ENCODE results near the gene MDFI.

Gene MDFI

DNA sequence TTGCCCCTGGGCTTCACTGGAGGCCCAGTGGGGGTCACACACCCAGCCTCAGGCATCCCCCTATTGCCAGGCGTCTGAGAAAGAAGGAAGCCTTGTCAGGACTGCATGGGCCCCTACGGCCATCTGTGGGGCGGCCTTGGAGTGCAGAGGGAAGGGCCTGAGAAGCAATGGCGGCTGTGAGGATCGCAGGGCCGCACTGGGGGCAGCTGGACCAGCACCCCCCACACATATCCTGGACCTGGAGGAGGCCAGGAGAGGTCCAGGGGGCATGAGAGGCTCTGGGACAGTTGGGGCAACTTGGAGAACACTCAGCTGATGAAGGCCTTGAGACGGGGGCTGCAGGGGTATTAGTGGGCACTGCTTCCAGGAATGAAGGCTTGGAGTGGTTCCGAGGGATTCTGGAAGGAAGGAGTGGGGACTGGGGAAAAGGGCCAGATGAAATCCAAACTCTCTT is 16.5 kb downstream of the MDFI start:
- no peak for TF ChIP-seq SUZ12 (IDR thresholded peaks at IDR 0.05; ENCODE audit: extremely low read depth, insufficient read depth, insufficient read length)
- no peak for TF ChIP-seq YY1 (IDR thresholded peaks at IDR 0.05; ENCODE audit: insufficient read depth, insufficient read length)
- TF ChIP-seq ZNF274 (IDR thresholded peaks at IDR 0.05; ENCODE audit: low read depth, low read length) = no peak
- DNase-seq (ENCODE audit: low read depth, low spot score) = no peak
- Histone ChIP-seq H3K36me3 (ENCODE audit: insufficient read depth, insufficient read length, low read length) (peaks cover 25% of the 10 kb centered on the region), H3K9ac (ENCODE audit: insufficient read length, low read depth) (no peak overlapping the region), H3K9me3 (ENCODE audit: insufficient read depth, low read length) (no peaks in the 10 kb centered on the region), H3K4me3 (ENCODE audit: insufficient read length, low read depth) (no peak overlapping the region), H3K4me1 (ENCODE audit: insufficient read depth, insufficient read length) (peaks cover 12% of the 10 kb centered on the region), H3K27me3 (ENCODE audit: insufficient read depth, insufficient read length) (no peaks in the 10 kb centered on the region)

DNA sequence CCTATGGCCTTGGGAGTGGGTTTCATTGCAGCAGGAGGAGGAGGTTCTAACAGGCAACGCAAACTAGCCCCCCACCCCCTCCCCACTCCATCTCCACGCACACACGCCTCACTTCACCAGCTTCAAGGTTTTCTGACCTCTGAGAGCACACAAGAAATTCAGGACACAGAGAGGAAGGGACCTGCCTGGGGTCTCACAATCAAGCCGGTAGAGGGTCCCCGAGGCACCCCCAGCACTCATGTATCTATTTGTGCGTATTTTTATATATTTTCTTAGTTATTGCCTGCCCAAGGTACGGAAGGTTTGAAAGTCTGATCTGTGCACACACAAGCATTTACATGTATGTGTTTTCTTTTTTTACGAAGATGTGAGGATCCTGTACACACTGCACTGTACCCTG is 16.9 kb downstream of the MDFI start:
- H3K4me3 ChIP-seq (ENCODE audit: insufficient read length, low read depth) = no peak overlapping the region
- DNase-seq (ENCODE audit: low read depth, low spot score) = no peak
- H3K9ac ChIP-seq (ENCODE audit: insufficient read length, low read depth) = peak overlapping the region; percentile 32
- no peaks in the 10 kb centered on the region for H3K9me3 ChIP-seq (ENCODE audit: insufficient read depth, low read length)
- H3K36me3 ChIP-seq (ENCODE audit: insufficient read depth, insufficient read length, low read length) = peaks cover 21% of the 10 kb centered on the region
- peaks cover 12% of the 10 kb centered on the region for H3K4me1 ChIP-seq (ENCODE audit: insufficient read depth, insufficient read length)
- no peaks in the 10 kb centered on the region for H3K27me3 ChIP-seq (ENCODE audit: insufficient read depth, insufficient read length)
- TF ChIP-seq YY1 (IDR thresholded peaks at IDR 0.05; ENCODE audit: insufficient read depth, insufficient read length) (no peak), SUZ12 (IDR thresholded peaks at IDR 0.05; ENCODE audit: extremely low read depth, insufficient read depth, insufficient read length) (no peak), ZNF274 (IDR thresholded peaks at IDR 0.05; ENCODE audit: low read depth, low read length) (no peak)

DNA sequence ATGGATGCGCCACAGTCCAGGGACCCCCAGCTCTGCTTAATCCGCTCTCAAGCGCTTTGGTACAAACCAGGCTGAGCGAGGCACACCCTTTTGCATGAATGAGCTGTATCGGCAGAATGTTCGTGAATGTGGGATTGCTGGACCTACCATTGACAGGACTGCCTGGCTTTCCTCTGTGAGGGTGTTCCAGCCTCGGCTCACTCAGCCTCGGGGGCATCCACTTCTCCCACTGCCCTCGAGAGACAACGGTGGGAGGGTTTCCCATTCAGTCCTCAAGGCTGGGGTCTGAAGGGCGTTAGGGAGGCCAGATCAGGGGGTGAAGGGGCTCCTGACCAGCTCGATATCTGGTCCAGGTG is 17.4 kb downstream of the MDFI start:
- DNase-seq (ENCODE audit: low read depth, low spot score) = no peak
- Histone ChIP-seq H3K4me3 (ENCODE audit: insufficient read length, low read depth) (no peak overlapping the region), H3K36me3 (ENCODE audit: insufficient read depth, insufficient read length, low read length) (peaks cover 19% of the 10 kb centered on the region), H3K9ac (ENCODE audit: insufficient read length, low read depth) (peak overlapping the region; percentile 32), H3K4me1 (ENCODE audit: insufficient read depth, insufficient read length) (peaks cover 12% of the 10 kb centered on the region), H3K27me3 (ENCODE audit: insufficient read depth, insufficient read length) (no peaks in the 10 kb centered on the region), H3K9me3 (ENCODE audit: insufficient read depth, low read length) (no peaks in the 10 kb centered on the region)
- no peak for TF ChIP-seq YY1 (IDR thresholded peaks at IDR 0.05; ENCODE audit: insufficient read depth, insufficient read length)

DNA sequence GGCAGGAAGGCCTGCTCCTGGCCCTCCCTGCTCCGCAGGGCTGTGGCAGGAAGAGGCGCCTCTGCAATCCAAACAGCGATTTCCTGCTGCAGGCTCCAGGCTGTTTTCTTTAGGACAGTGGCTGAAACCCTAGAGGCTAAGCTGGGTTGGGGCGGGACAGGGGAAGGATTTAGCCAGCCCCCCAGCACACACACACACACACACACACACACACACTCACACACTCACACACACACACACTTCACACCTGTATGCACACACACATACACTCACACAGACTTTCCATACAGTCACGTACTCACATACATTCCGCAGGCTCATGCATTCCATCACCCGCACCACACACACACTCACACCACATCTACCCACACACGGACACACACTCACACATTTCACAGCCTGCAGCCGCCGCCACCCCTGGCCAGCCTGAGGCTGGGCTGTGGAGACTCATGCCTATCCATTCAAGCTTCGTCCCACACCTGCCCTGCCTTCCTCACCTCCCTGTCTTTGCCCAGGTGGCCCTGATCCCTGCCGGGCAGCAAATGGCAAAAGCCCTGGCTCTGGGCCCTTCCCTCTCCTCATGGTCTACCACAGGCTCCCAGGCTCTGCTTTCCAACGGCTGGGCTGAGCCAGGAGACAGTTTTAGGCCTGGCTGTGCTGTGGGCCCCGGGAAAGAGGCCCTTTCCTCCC is 17.9 kb downstream of the MDFI start:
- Histone ChIP-seq H3K27me3 (ENCODE audit: insufficient read depth, insufficient read length) (no peaks in the 10 kb centered on the region), H3K36me3 (ENCODE audit: insufficient read depth, insufficient read length, low read length) (peaks cover 19% of the 10 kb centered on the region), H3K9me3 (ENCODE audit: insufficient read depth, low read length) (no peaks in the 10 kb centered on the region), H3K4me1 (ENCODE audit: insufficient read depth, insufficient read length) (peaks cover 12% of the 10 kb centered on the region), H3K4me3 (ENCODE audit: insufficient read length, low read depth) (no peak overlapping the region), H3K9ac (ENCODE audit: insufficient read length, low read depth) (no peak overlapping the region)
- TF ChIP-seq SUZ12 (IDR thresholded peaks at IDR 0.05; ENCODE audit: extremely low read depth, insufficient read depth, insufficient read length) (no peak), ZNF274 (IDR thresholded peaks at IDR 0.05; ENCODE audit: low read depth, low read length) (no peak), YY1 (IDR thresholded peaks at IDR 0.05; ENCODE audit: insufficient read depth, insufficient read length) (no peak)
- no peak for DNase-seq (ENCODE audit: low read depth, low spot score)

DNA sequence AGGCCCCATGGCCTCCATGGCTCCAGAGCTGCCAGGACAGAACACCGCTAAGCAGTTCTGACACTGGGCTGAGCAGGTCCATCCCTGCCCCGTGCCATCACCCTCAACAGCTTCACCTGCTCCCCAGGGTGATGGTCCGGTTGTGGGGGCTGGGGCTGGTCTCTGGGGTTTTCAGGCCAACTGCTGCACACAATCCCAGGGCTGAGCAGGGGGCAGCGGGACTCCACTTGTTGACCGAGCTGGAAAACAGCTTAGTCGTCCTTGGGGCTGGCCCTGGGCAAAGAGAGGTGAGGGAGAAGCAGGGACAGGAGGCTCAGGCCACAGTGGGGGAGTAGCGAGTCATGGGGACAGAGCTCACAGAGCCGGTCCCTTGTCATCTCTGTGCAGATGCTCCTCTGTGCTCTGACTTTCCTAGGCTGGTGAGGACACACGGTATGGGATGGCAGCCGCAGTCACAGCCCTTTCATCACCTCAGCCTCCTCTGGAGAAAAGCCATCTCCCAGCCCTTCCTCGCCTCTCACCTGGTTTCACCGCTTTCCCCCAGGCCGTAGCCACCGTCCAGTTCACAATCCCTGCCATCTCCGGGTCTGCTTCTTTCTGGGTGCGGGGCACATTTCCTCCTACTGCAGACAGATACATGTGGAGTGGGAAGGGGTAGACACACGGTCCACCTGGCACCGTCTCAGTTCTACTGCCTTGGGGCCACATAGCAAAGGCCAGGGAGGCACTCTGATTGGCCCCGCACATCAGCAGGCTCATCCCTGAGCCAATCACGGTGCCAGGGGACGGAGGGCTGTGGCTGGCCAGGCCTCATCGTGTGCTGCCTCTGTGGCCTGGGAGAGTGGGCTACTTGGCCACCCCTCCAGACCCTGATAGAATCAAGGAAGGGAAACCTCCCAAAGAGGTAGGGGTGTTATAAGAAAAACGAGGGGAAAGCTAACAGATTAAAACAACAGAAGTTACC is 19.1 kb downstream of the MDFI start:
- Histone ChIP-seq H3K27me3 (ENCODE audit: insufficient read depth, insufficient read length) (no peaks in the 10 kb centered on the region), H3K9ac (ENCODE audit: insufficient read length, low read depth) (no peak overlapping the region), H3K9me3 (ENCODE audit: insufficient read depth, low read length) (no peaks in the 10 kb centered on the region), H3K4me1 (ENCODE audit: insufficient read depth, insufficient read length) (peaks cover 12% of the 10 kb centered on the region), H3K36me3 (ENCODE audit: insufficient read depth, insufficient read length, low read length) (peaks cover 9% of the 10 kb centered on the region), H3K4me3 (ENCODE audit: insufficient read length, low read depth) (no peak overlapping the region)
- no peak for TF ChIP-seq ZNF274 (IDR thresholded peaks at IDR 0.05; ENCODE audit: low read depth, low read length)
- TF ChIP-seq YY1 (IDR thresholded peaks at IDR 0.05; ENCODE audit: insufficient read depth, insufficient read length) = no peak
- no peak for TF ChIP-seq SUZ12 (IDR thresholded peaks at IDR 0.05; ENCODE audit: extremely low read depth, insufficient read depth, insufficient read length)
- no peak for DNase-seq (ENCODE audit: low read depth, low spot score)

DNA sequence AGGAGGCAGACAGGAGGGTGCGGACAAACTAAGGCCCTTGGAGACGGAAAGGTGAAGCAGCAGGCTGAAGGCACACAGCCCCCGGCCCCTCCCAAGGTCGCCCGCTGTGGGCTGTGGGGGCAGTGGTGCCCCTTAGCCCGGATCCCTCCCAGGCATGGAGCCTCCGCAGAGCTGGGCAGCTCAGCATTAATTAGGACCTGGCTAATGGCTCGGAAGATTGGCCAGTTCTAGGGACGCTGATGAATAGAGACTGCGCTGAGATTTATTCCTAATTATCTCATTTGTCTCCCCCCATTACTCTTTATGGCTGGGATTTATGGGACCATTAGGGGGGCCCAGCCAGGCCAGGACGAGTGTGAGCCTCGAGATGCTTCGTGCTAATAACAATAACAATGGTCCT is 20.4 kb downstream of the MDFI start:
- Histone ChIP-seq H3K9ac (ENCODE audit: insufficient read length, low read depth) (no peak overlapping the region), H3K4me1 (ENCODE audit: insufficient read depth, insufficient read length) (peaks cover 12% of the 10 kb centered on the region), H3K27me3 (ENCODE audit: insufficient read depth, insufficient read length) (no peaks in the 10 kb centered on the region), H3K36me3 (ENCODE audit: insufficient read depth, insufficient read length, low read length) (peaks cover under 1% of the 10 kb centered on the region), H3K4me3 (ENCODE audit: insufficient read length, low read depth) (no peak overlapping the region), H3K9me3 (ENCODE audit: insufficient read depth, low read length) (no peaks in the 10 kb centered on the region)
- DNase-seq (ENCODE audit: low read depth, low spot score) = no peak
- TF ChIP-seq YY1 (IDR thresholded peaks at IDR 0.05; ENCODE audit: insufficient read depth, insufficient read length) (no peak), ZNF274 (IDR thresholded peaks at IDR 0.05; ENCODE audit: low read depth, low read length) (no peak), SUZ12 (IDR thresholded peaks at IDR 0.05; ENCODE audit: extremely low read depth, insufficient read depth, insufficient read length) (no peak)

DNA sequence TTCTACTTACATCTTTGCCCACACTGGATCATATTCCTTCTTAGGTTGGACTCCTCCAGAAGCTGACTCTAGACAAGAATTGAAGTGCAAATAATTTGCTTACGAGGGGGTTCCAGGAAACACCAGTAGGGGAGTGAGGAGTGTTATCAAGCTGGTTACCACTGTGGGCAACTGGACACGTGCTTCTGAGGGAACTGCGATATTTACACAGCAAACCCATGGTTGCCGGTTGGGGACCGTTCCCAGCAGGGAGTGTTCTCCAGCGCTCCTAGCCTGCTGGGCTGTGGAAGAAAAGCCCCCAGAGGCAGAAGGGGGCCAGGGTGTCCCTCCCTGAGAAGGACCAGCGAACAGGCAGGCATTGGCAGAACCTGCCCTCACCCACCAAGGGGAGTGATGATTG is 21.7 kb downstream of the MDFI start:
- no peak overlapping the region for H3K4me3 ChIP-seq (ENCODE audit: insufficient read length, low read depth)
- H3K4me1 ChIP-seq (ENCODE audit: insufficient read depth, insufficient read length) = peaks cover 12% of the 10 kb centered on the region
- H3K9me3 ChIP-seq (ENCODE audit: insufficient read depth, low read length) = no peaks in the 10 kb centered on the region
- no peak for DNase-seq (ENCODE audit: low read depth, low spot score)
- no peaks in the 10 kb centered on the region for H3K27me3 ChIP-seq (ENCODE audit: insufficient read depth, insufficient read length)
- no peaks in the 10 kb centered on the region for H3K36me3 ChIP-seq (ENCODE audit: insufficient read depth, insufficient read length, low read length)
- H3K9ac ChIP-seq (ENCODE audit: insufficient read length, low read depth) = no peak overlapping the region
- TF ChIP-seq YY1 (IDR thresholded peaks at IDR 0.05; ENCODE audit: insufficient read depth, insufficient read length) = no peak
- TF ChIP-seq ZNF274 (IDR thresholded peaks at IDR 0.05; ENCODE audit: low read depth, low read length) = no peak
- TF ChIP-seq SUZ12 (IDR thresholded peaks at IDR 0.05; ENCODE audit: extremely low read depth, insufficient read depth, insufficient read length) = no peak

Data from NT2/D1 (cell line).